NCI-H2196 treated with DMSO at 0.1 percent for 48 hours (cell line): ENCODE data around the gene NLRP4.
"Not testable (repeated sequence)": the region's sequence is repeated elsewhere in the genome, so short reads cannot be mapped to it uniquely, and the experiment has no call there.

Experiments used
- DNase-seq: peaks from one replicate; lab custom pipeline; 2025; ENCODE audit not compliant: unreplicated experiment; lab: John Stamatoyannopoulos, UW

Gene NLRP4

DNA sequence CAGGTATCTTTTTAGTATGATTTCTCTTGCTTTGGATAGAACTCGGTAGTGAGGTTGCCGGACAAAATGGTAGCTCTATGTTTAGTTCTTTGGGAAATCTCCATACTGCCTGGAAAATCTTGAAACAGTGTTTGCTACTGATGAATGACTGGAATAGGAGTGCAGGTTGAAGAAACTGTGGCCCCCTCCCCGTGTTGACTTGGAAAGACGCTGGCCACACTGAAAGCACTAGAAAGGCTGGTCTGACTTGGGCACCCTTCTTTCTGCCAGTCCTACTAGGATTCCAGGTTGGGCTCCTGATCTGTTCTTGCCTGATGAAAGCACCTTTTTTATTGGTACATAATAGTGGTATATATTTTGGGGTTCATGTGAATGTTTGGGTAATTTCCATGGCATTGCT, 46.3 kb downstream of the NLRP4 start:
- DNase-seq: no peak

DNA sequence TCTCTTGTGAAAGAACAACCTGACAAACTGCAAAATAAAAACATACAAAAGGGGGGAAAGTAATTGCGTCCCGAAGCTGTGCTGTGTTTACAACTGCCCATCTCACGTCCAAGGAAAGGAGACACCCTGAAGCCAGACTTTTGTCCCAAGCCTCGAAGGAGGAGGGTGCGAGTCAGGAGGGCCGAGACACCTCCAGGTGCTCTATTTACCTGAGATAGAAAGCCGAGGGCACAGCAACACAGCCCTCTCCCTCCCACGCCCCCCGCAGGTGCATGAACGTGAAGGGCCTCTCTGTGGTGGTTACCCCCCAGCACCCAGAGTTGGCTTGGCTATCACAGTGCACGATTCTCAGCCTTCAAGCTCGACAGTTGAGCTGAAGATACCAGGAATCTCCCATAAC, 62.6 kb downstream of the NLRP4 start:
- DNase-seq: no peak

DNA sequence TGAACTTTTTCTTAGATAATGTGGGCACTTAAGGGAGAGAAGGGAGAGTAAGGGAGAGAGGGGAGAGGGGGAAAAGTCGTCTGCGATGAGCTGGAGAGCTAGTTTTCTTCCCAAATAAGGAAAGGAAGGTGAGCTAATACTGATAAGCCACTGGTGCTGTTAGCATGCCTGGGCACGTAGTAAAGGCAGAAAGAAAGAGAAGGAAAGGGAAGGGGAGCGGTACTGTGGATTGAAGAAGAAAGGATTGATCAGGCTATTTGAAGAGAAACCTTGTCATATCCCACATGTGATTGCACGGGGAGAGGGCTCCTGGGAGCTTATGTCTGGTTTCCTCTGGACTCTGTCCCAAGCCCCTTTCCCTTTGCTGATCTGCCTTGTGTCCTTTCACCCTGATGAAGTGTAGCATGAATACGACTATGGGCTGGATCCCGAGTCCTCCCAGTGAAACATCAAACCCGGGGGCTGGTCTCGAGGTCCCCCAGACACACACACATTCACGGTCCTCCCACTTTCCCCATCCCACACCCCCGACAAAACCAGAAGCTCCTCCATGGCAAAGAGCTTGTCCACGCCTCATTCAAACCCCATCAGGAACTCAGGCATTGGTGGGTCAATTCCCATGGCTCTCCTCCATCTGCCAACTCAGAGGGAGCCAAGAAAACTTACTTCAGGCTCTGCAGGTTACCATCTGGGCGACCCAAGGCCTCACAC, 65.2 kb downstream of the NLRP4 start:
- DNase-seq: no peak

DNA sequence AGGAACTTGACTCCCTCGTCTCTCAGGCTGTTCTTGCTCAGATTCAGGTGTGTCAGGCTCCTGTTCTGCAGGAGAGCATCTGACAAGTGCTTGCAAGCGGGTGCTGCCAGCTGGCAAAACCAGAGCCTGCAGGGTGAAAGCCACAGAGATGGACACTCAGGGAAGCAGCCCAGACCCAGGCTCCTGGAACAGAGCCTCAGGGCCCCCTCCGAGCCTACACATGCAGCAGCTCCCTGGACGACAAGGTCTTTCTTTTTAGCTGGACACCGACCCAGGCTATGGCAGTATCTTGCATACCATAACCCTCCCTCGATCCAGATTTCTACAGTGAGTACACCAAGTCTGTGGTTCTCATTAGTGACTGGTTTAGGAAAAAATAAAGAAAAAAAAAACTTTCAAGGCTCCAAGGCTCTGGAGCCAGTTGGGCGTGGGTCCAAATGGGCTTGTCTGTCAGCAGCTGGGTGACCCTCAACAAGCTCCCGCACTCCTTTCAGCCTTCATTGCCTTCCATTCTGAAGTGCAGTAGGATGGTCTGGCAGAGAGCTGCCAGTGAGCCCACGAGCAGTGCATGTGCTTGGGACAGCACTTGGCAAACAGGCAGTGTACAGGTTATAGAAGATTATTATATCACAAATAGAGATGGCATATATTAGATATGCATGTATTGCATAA, 65.9 kb downstream of the NLRP4 start:
- no peak for DNase-seq

DNA sequence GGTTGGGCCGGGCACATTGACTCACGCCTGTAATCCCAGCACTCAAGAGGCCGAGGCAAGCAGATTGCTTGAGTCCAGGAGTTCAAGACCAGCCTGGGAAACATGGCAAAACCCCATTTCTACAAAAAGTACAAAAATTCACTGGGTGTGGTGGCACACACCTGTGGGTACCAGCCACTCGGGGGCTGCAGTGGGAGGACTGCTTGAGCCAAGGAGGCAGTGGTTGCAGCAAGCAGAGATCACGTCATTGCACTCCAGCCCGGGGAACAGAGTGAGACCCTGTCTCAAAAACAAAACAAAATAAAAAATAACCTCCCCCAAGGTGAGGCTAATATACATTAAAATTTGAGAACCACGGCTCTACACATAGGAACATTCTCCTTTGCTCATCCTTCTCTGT, 70.9 kb downstream of the NLRP4 start:
- no peak for DNase-seq

DNA sequence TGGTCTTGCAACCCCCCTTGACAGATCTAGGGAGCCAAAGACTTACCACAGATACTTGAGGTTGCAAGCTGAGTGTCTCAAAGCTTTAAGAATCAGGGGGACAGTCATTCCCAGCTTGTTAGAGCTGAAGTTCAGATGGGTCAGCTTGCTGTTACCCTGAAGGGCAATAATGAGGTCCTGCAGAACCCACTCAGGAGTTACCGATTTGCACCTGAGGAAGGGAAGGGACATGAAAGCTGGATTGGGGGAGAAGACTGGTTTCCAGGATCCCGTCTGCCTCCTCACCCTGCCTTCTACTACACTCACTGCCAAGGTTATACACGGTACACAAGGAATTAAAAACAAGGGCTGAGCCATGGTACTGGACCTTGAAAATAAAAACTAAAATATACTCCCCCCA, 71.4 kb downstream of the NLRP4 start:
- DNase-seq: no peak

DNA sequence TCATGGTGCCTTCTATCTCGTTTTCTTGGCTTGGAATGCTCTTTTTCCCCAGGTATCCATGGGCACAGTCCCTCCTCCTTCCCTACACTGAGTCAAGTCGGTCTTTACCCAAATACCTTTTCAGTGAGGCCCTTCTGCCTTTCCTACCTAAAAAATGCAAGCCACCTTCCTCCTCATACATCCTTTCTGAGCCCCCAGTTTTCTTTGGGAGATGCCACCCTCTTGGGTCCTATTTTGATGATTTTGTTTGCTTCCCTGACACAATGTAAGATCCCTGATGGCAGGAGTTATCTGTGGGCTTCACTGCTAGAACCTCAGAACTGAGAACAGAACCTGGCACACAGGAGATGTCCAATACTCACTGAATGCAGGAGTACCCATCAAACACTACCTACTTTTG, 73.5 kb downstream of the NLRP4 start:
- no peak for DNase-seq

DNA sequence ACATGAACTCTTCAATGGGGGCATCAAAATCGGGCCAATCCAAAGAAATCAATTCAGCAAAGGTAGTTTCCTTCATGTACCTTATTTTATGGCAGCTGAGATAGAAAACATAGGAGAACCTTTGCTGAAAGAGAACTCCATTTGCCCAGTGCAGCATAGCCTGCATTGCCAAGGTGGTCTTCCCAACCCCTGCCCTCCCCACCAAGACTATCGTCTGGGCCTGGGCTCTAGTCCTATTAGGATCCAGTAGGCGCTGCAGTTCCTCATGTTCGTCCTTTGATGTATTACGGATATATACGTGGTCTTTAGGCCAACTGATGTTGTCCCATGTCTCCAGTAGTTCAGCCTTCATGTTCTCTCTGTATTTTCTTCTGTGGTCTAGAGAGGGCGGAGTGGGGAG, 76.6 kb downstream of the NLRP4 start:
- DNase-seq: no peak

DNA sequence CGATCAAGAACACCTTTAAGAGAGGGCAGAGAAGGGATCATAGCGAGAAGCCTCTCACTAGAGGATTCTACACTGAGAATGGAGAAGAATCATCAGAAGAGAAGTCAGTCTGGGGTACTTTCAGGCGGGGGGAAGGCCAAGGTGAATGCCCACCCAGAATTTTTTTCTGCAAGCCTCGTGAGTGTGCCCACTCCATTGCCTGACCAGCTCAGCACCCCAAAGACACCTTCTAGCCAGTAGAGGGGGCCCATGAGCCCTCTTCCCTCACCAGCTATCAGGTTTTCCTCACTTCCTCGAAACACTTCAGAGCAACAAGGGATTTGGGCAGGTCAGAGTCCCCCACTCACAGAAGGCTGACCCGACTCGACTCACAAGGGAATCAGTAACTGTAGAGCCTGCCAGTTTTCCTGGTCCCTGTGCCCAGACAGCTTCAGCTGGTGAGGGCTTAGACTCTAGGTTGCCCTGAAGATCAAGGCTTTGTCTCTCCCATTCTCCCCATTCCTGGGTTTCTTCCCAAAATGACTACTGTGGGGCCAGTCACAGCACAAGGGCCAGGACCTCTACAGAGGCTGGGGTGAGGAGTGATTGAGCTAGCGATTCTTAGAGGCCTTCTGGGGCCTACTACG, 77.4 kb downstream of the NLRP4 start:
- no peak for DNase-seq

DNA sequence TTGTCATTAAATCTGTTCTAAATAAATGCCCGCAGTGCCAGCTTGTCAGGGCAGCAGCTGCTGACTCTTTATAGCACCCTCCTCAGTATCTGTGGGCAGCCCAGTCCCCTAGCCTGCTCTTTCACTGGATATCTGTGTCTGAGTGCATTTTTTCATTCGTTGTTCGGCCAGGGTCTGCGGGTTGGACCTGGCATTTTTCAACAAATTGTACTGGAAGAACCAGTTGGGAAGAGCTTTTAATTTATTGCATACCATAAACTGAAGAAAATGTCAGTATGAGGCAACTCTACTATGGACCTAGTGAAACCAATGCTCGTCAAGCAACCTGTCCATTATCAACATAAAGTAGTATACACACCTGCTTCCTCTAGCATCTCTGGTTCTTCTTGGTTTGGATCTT, 87.2 kb downstream of the NLRP4 start:
- DNase-seq: no peak

DNA sequence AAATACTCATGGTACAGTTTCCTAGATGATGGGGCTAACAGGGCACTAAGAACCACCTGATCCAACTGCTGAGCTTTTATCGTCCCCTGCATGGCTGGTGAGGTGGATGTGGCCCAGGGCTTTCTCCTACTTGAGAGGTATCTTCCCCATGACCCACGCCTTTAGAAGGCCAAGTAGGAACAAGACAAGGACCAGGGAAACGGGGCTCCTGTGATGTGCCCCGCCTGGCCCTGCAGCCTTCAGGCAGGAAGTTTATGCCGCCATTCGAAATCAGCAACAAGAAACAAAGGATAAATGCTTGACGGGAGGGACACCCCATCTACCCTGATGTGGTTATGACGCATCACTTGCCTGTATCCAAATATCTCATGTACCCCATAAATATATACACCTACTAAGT, 91.7 kb downstream of the NLRP4 start:
- no peak for DNase-seq

DNA sequence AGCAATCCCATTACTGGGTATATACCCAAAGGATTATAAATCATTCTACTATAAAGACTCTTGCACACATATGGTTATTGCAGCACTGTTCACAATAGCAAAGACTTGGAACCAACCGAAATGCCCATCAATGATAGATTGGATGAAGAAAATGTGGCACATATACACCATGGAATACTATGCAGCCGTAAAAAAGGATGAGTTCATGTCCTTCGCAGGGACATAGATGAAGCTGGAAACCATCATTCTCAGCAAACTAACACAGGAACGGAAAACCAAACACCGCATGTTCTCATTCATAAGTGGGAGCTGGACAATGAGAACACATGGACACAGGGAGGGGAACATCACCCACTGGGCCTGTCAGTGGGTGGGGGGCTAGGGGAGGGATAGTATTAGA, 92.9 kb downstream of the NLRP4 start:
- not testable (repeated sequence) for DNase-seq

DNA sequence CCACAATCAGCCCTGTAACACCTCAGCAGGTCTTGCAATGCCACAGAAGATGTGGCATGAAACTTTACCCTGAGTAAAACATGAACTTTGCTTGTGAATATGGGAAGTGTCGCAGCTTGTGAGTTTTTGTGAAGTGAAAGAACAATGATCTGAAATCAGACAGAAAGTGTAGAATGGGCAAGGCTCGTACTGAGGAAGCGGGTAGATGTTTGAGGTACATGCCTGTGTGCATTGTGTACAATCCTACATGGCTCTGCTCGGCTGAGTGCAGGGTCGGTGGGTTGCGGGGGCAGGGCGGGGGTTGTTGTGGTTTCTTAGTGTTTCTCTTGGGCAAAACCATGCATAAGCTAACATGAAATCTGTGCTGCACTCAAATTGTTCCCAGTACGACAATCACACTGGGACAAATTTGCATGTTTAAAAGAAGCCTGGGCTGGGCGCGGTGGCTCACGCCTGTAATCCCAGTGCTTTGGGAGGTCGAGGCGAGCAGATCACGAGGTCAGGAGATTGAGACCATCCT, 94.7 kb downstream of the NLRP4 start:
- no peak for DNase-seq
